GM23338 (cell line): ENCODE measurements around the gene SIGLEC12.

Experiments used
- CREB1 ChIP-seq: fragments of 250-450 bp; sonication (Bioruptor Pico); IDR thresholded peaks from 2 replicates; pipeline ENCODE4 v1.5.0; 2020; ENCODE audit warnings: low read depth, mild to moderate bottlenecking, moderate library complexity
- CTCF ChIP-seq, 2 experiments: fragments of 200-600 bp in 1 of 2; sonication (generic) in 1 of 2; conservative IDR thresholded peaks; 2 replicates each; pipeline versions ENCODE4 v1.5.1 to v1.6.1; 2016 to 2017; ENCODE audit warnings: antibody characterized with exemption in 2 of 2, low read depth in 2 of 2, mild to moderate bottlenecking in 2 of 2, moderate library complexity in 1 of 2
- ETS1 ChIP-seq: IDR thresholded peaks from 2 replicates; pipeline ENCODE4 v1.6.1; 2016; ENCODE audit warnings: antibody characterized with exemption
- EZH2 ChIP-seq: fragments of 200-600 bp; sonication (generic); IDR thresholded peaks from one replicate; pipeline ENCODE4 v1.8.0; 2017; ENCODE audit warnings: antibody characterized with exemption, mild to moderate bottlenecking, low read depth; ENCODE audit not compliant: unreplicated experiment
- POLR2AphosphoS5 ChIP-seq: IDR thresholded peaks from 2 replicates; pipeline ENCODE4 v1.6.1; 2016; ENCODE audit warnings: antibody characterized with exemption, low read depth
- REST ChIP-seq: IDR thresholded peaks from one replicate; pipeline ENCODE4 v1.6.1; 2018; ENCODE audit warnings: antibody characterized with exemption; ENCODE audit not compliant: unreplicated experiment

GRCh38 chr19:51457351-51458013, 44.1 kb downstream of the SIGLEC12 start:
- no peak for TF ChIP-seq CTCF (conservative IDR thresholded peaks at IDR 0.05; ENCODE audit: low read depth in 2 of 2)
- no peak for TF ChIP-seq POLR2AphosphoS5
- TF ChIP-seq ETS1, result no peak
- TF ChIP-seq EZH2, result no peak
- TF ChIP-seq CREB1, result no peak
- TF ChIP-seq REST, result no peak
